HCT116 (cell line): Measurements from ENCODE around the gene ACER2.

Source experiments
- EGR1 ChIP-seq: IDR thresholded peaks from 2 replicates; pipeline ENCODE4 v1.6.1; 2012; ENCODE audit warnings: low read depth
- EZH2phosphoT487 ChIP-seq: fragments of 200-600 bp; IDR thresholded peaks from 2 replicates; pipeline ENCODE4 v1.6.1; 2018; ENCODE audit warnings: antibody characterized with exemption, borderline replicate concordance
- FOSL1 ChIP-seq: IDR thresholded peaks from 2 replicates; pipeline ENCODE4 v1.6.1; 2012; ENCODE audit warnings: low read depth
- JUND ChIP-seq: IDR thresholded peaks from 2 replicates; pipeline ENCODE4 v1.6.1; 2012
- POLR2A ChIP-seq: IDR thresholded peaks from 2 replicates; pipeline ENCODE4 v1.7.0; 2011; ENCODE audit warnings: borderline replicate concordance; ENCODE audit not compliant: insufficient read depth, insufficient read length; ENCODE audit errors: extremely low read depth
- POLR2AphosphoS5 ChIP-seq: IDR thresholded peaks from 2 replicates; pipeline ENCODE4 v1.6.1; 2011; ENCODE audit warnings: mild to moderate bottlenecking, low read depth, low read length, moderate library complexity
- RAD21 ChIP-seq: IDR thresholded peaks from 2 replicates; pipeline ENCODE4 v1.6.1; 2012; ENCODE audit warnings: low read depth, mild to moderate bottlenecking
- ZFX ChIP-seq: fragments of 450-650 bp; IDR thresholded peaks from 2 replicates; pipeline ENCODE4 v1.6.1; 2017
- TF ChIP-seq, protein P1 (sequence below): IDR thresholded peaks from 2 replicates; pipeline ENCODE4 v1.6.1; 2012
- TF ChIP-seq, protein P2 (sequence below), 3 experiments: fragments of 200-600 bp in 1 of 3; sonication (generic) in 1 of 3; IDR thresholded peaks in 2 of 3; conservative IDR thresholded peaks in 1 of 3; 2 replicates each; pipeline ENCODE4 v1.5.1; 2012 to 2017; ENCODE audit warnings: low read depth in 2 of 3, low read length in 2 of 3, antibody characterized with exemption in 1 of 3, borderline replicate concordance in 1 of 3, control low read depth in 1 of 3, mild to moderate bottlenecking in 1 of 3, mixed read lengths in 1 of 3, mixed run types in 1 of 3, moderate library complexity in 1 of 3; ENCODE audit not compliant: insufficient read depth in 1 of 3
- TF ChIP-seq, protein P3 (sequence below): IDR thresholded peaks from 2 replicates; pipeline ENCODE4 v1.6.1; 2012; ENCODE audit warnings: low read depth

DNA sequence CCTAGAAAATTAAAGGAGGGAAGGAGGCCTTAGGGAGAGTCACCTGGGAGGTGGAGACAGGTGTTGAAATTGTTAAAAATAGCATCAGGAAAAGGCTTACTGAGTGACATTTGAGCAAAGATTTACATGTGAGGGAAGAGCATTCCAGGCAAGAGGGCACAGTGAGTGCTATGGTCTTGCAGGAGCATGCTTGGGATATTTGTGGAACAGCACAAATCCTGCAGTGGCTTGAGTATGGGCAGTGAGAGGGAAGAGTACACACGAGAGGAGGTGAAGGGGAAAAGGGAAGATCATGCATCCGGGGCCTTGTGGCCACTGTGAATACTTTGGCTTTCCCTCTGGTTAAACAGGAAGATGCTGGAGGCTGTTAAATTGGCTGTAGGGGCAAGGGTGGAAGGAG lies 36.6 kb downstream of the ACER2 start:
- TF ChIP-seq EGR1 (no peak), POLR2A (no peak), RAD21 (no peak), POLR2AphosphoS5 (no peak), ZFX (no peak), FOSL1 (no peak), EZH2phosphoT487 (no peak), JUND (no peak)
- TF ChIP-seq, protein P1, sequence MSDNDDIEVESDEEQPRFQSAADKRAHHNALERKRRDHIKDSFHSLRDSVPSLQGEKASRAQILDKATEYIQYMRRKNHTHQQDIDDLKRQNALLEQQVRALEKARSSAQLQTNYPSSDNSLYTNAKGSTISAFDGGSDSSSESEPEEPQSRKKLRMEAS: no peak
- TF ChIP-seq, protein P2, sequence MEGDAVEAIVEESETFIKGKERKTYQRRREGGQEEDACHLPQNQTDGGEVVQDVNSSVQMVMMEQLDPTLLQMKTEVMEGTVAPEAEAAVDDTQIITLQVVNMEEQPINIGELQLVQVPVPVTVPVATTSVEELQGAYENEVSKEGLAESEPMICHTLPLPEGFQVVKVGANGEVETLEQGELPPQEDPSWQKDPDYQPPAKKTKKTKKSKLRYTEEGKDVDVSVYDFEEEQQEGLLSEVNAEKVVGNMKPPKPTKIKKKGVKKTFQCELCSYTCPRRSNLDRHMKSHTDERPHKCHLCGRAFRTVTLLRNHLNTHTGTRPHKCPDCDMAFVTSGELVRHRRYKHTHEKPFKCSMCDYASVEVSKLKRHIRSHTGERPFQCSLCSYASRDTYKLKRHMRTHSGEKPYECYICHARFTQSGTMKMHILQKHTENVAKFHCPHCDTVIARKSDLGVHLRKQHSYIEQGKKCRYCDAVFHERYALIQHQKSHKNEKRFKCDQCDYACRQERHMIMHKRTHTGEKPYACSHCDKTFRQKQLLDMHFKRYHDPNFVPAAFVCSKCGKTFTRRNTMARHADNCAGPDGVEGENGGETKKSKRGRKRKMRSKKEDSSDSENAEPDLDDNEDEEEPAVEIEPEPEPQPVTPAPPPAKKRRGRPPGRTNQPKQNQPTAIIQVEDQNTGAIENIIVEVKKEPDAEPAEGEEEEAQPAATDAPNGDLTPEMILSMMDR (IDR thresholded peaks at IDR 0.05 in 2 of 3, conservative IDR thresholded peaks at IDR 0.05 in 1 of 3; ENCODE audit: borderline replicate concordance in 1 of 3, insufficient read depth in 1 of 3, low read depth in 2 of 3, low read length in 2 of 3): no peak
- TF ChIP-seq, protein P3, sequence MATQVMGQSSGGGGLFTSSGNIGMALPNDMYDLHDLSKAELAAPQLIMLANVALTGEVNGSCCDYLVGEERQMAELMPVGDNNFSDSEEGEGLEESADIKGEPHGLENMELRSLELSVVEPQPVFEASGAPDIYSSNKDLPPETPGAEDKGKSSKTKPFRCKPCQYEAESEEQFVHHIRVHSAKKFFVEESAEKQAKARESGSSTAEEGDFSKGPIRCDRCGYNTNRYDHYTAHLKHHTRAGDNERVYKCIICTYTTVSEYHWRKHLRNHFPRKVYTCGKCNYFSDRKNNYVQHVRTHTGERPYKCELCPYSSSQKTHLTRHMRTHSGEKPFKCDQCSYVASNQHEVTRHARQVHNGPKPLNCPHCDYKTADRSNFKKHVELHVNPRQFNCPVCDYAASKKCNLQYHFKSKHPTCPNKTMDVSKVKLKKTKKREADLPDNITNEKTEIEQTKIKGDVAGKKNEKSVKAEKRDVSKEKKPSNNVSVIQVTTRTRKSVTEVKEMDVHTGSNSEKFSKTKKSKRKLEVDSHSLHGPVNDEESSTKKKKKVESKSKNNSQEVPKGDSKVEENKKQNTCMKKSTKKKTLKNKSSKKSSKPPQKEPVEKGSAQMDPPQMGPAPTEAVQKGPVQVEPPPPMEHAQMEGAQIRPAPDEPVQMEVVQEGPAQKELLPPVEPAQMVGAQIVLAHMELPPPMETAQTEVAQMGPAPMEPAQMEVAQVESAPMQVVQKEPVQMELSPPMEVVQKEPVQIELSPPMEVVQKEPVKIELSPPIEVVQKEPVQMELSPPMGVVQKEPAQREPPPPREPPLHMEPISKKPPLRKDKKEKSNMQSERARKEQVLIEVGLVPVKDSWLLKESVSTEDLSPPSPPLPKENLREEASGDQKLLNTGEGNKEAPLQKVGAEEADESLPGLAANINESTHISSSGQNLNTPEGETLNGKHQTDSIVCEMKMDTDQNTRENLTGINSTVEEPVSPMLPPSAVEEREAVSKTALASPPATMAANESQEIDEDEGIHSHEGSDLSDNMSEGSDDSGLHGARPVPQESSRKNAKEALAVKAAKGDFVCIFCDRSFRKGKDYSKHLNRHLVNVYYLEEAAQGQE: no peak
